Ectodermal cell (in vitro differentiated cells): Measurements from ENCODE around the gene SPHKAP.

Experiments
- H3K27ac ChIP-seq: 2 replicates; pipeline ENCODE4 v1.7.0; 2013; ENCODE audit warnings: mild to moderate bottlenecking, low read depth, low read length; ENCODE audit not compliant: insufficient read depth, poor library complexity, severe bottlenecking
- H3K27me3 ChIP-seq: 2 replicates; pipeline ENCODE4 v1.7.0; 2013; ENCODE audit warnings: mild to moderate bottlenecking, low read length; ENCODE audit not compliant: insufficient read depth, control insufficient read depth, poor library complexity, severe bottlenecking
- H3K36me3 ChIP-seq: one replicate; pipeline ENCODE4 v1.7.0; 2013; ENCODE audit warnings: low read length; ENCODE audit not compliant: control insufficient read depth, insufficient read depth
- H3K4me1 ChIP-seq: one replicate; pipeline ENCODE4 v1.7.0; 2013; ENCODE audit warnings: low read length; ENCODE audit not compliant: control insufficient read depth, insufficient read depth
- H3K4me3 ChIP-seq: 2 replicates; pipeline ENCODE4 v1.7.0; 2013; ENCODE audit warnings: low read depth, low read length, control low read depth; ENCODE audit not compliant: insufficient read depth
- H3K9me3 ChIP-seq: 2 replicates; pipeline ENCODE4 v1.7.0; 2013; ENCODE audit warnings: mild to moderate bottlenecking, low read length, moderate library complexity; ENCODE audit not compliant: control insufficient read depth
- WGBS, 2 experiments: methylation state at CpG; one replicate each; pipeline ENCODE4 v1.1.7; 2013; ENCODE audit warnings: missing lambda C conversion rate in 2 of 2; 5-methylcytosine and 5-hydroxymethylcytosine counted together

SPHKAP gene

GRCh38 chr2:228157841-228158240, 23.6 kb downstream of the SPHKAP start:
- H3K36me3 ChIP-seq = no peaks in the 10 kb centered on the region
- H3K4me1 ChIP-seq = no peaks in the 10 kb centered on the region
- H3K27me3 ChIP-seq = no peaks in the 10 kb centered on the region
- H3K9me3 ChIP-seq = no peaks in the 10 kb centered on the region
- H3K27ac ChIP-seq = no peak overlapping the region
- H3K4me3 ChIP-seq = no peak overlapping the region

- Histone ChIP-seq H3K9me3 (no peaks in the 10 kb centered on the region), H3K4me3 (no peak overlapping the region), H3K36me3 (no peaks in the 10 kb centered on the region), H3K4me1 (no peaks in the 10 kb centered on the region), H3K27me3 (no peaks in the 10 kb centered on the region), H3K27ac (no peak overlapping the region)
- 90 to 93% methylated on average over 3 of the region's 4 CpGs for WGBS, 2 experiments
These were observed 36.5 kb downstream of the SPHKAP start for GRCh38 chr2:228144961-228145360.

- Histone ChIP-seq H3K36me3 (no peaks in the 10 kb centered on the region), H3K9me3 (no peaks in the 10 kb centered on the region), H3K27ac (no peak overlapping the region), H3K4me3 (no peak overlapping the region), H3K27me3 (no peaks in the 10 kb centered on the region), H3K4me1 (no peaks in the 10 kb centered on the region)
- WGBS, 2 experiments = 92 to 94% methylated on average over 2 to 3 of the region's 3 CpGs
These were observed 40.5 kb downstream of the SPHKAP start for GRCh38 chr2:228140934-228141528.

GRCh38 chr2:228136027-228136426, 45.5 kb downstream of the SPHKAP start:
- Histone ChIP-seq H3K9me3 (no peaks in the 10 kb centered on the region), H3K4me1 (no peaks in the 10 kb centered on the region), H3K27me3 (no peaks in the 10 kb centered on the region), H3K36me3 (no peaks in the 10 kb centered on the region), H3K27ac (no peak overlapping the region), H3K4me3 (no peak overlapping the region)
- 92 to 93% methylated on average over 2 to 3 of the region's 3 CpGs for WGBS, 2 experiments

- 78 to 100% methylated on average over 1 to 2 of the region's 2 CpGs for WGBS, 2 experiments
- H3K27ac ChIP-seq = no peak overlapping the region
These were observed 46.2 kb downstream of the SPHKAP start for GRCh38 chr2:228135300-228135699.

GRCh38 chr2:228131833-228132232, 49.7 kb downstream of the SPHKAP start:
- WGBS, 2 experiments = 85 to 95% methylated on average over 8 of the region's 8 CpGs
- Histone ChIP-seq H3K9me3 (no peaks in the 10 kb centered on the region), H3K4me3 (no peak overlapping the region)

More at GRCh38 chr2:228135300-228135699, 46.2 kb downstream of the SPHKAP start:
- Histone ChIP-seq H3K4me1 (no peaks in the 10 kb centered on the region), H3K36me3 (no peaks in the 10 kb centered on the region), H3K9me3 (no peaks in the 10 kb centered on the region), H3K4me3 (no peak overlapping the region), H3K27me3 (no peaks in the 10 kb centered on the region)

GRCh38 chr2:228126401-228126800, 55.1 kb downstream of the SPHKAP start:
- H3K27ac ChIP-seq = no peak overlapping the region
- no peaks in the 10 kb centered on the region for H3K9me3 ChIP-seq
- no peak overlapping the region for H3K4me3 ChIP-seq
- WGBS, 2 experiments = 78% methylated on average over 1 of the region's 1 CpG; no CpG with 5 or more reads in 1 of the 2 experiments
- no peaks in the 10 kb centered on the region for H3K36me3 ChIP-seq
- no peaks in the 10 kb centered on the region for H3K4me1 ChIP-seq
- no peaks in the 10 kb centered on the region for H3K27me3 ChIP-seq

More at GRCh38 chr2:228131833-228132232, 49.7 kb downstream of the SPHKAP start:
- no peaks in the 10 kb centered on the region for H3K27me3 ChIP-seq
- H3K4me1 ChIP-seq = no peaks in the 10 kb centered on the region
- H3K36me3 ChIP-seq = no peaks in the 10 kb centered on the region
- no peak overlapping the region for H3K27ac ChIP-seq

- no peaks in the 10 kb centered on the region for H3K4me1 ChIP-seq
- H3K36me3 ChIP-seq = no peaks in the 10 kb centered on the region
- no peaks in the 10 kb centered on the region for H3K27me3 ChIP-seq
- no peak overlapping the region for H3K27ac ChIP-seq
- no peaks in the 10 kb centered on the region for H3K9me3 ChIP-seq
- WGBS, 2 experiments = 66 to 78% methylated on average over 2 of the region's 2 CpGs
- H3K4me3 ChIP-seq = no peak overlapping the region
These were observed 62.5 kb downstream of the SPHKAP start for GRCh38 chr2:228118940-228119339.

- H3K27ac ChIP-seq = no peak overlapping the region
- 98% methylated on average over 2 of the region's 2 CpGs for WGBS, 2 experiments
- H3K27me3 ChIP-seq = no peaks in the 10 kb centered on the region
- no peaks in the 10 kb centered on the region for H3K36me3 ChIP-seq
- no peaks in the 10 kb centered on the region for H3K9me3 ChIP-seq
- H3K4me1 ChIP-seq = no peaks in the 10 kb centered on the region
- no peak overlapping the region for H3K4me3 ChIP-seq
These were observed 73.6 kb downstream of the SPHKAP start for GRCh38 chr2:228107846-228108245.

GRCh38 chr2:228105526-228106250, 75.8 kb downstream of the SPHKAP start:
- Histone ChIP-seq H3K4me3 (no peak overlapping the region), H3K4me1 (no peaks in the 10 kb centered on the region), H3K27me3 (no peaks in the 10 kb centered on the region), H3K27ac (no peak overlapping the region), H3K36me3 (no peaks in the 10 kb centered on the region), H3K9me3 (no peaks in the 10 kb centered on the region)
- 91 to 92% methylated on average over 8 of the region's 8 CpGs for whole genome bisulfite sequencing, 2 experiments
